Hepatocyte (in vitro differentiated cells): ENCODE measurements around the gene CISH.

Source experiments
- CTCF ChIP-seq: fragments of 200-600 bp; sonication (generic); IDR thresholded peaks from 2 replicates; pipeline ENCODE4 v1.5.1; 2016; ENCODE audit warnings: antibody characterized with exemption, mild to moderate bottlenecking; ENCODE audit not compliant: poor library complexity
- EZH2 ChIP-seq: fragments of 200-600 bp; sonication (generic); IDR thresholded peaks from 2 replicates; pipeline ENCODE4 v1.6.1; 2016; ENCODE audit warnings: antibody characterized with exemption, mild to moderate bottlenecking, borderline replicate concordance

- TF ChIP-seq CTCF (no peak), EZH2 (no peak)
Observed at GRCh38 chr3:50582083-50582482, 29.5 kb downstream of the CISH start.
